ENCODE measurements around the gene ADGRL1.

The ADGRL1 gene

GRCh38 chr19:14162871-14163297, 43.1 kb downstream of the ADGRL1 start:
- no peak for TF ChIP-seq CTCF (IDR thresholded peaks at IDR 0.05)
- H3K4me2 ChIP-seq (ENCODE audit: low read length) = no peak overlapping the region
- no peak overlapping the region for H3K27ac ChIP-seq
- no peak overlapping the region for H3K4me3 ChIP-seq (ENCODE audit: low read depth, low read length)
- H2AFZ ChIP-seq = no peak overlapping the region
- H3K36me3 ChIP-seq (ENCODE audit: control insufficient read depth, insufficient read depth, low read length) = no peaks in the 10 kb centered on the region
- H3K4me1 ChIP-seq = no peaks in the 10 kb centered on the region
- no peak overlapping the region for H3K9ac ChIP-seq
- H3K27me3 ChIP-seq (ENCODE audit: control insufficient read depth, insufficient read depth, low read length) = no peaks in the 10 kb centered on the region
- no peaks in the 10 kb centered on the region for H3K9me3 ChIP-seq (ENCODE audit: control insufficient read depth, low read length)
- no peaks in the 10 kb centered on the region for H3K79me2 ChIP-seq

DNA sequence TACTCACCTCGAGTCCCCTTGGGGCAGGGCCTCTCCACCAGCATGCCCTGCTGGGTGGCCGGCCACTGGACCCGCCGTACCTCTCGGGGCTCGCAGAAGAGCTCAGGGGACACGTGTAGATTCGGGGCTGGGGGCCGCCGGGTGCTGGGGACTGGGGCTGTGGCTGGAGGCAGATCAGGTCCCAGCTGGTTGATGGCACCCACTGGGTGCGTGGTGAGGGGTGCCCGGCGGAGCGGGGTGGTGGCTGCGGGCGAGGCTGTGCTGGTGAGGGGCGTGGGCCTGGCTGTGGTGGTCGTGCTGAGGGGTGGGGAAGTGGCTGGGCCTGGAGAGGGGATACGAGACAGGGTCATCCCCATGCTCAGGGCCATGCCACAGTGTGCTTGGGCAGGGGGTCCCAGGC, 44.7 kb downstream of the ADGRL1 start:
- no peaks in the 10 kb centered on the region for H3K4me1 ChIP-seq
- no peaks in the 10 kb centered on the region for H3K79me2 ChIP-seq
- TF ChIP-seq CTCF (IDR thresholded peaks at IDR 0.05) = no peak
- no peaks in the 10 kb centered on the region for H3K27me3 ChIP-seq (ENCODE audit: control insufficient read depth, insufficient read depth, low read length)
- no peak overlapping the region for H2AFZ ChIP-seq
- no peak overlapping the region for H3K9ac ChIP-seq
- H3K4me3 ChIP-seq (ENCODE audit: low read depth, low read length) = no peak overlapping the region
- H3K36me3 ChIP-seq (ENCODE audit: control insufficient read depth, insufficient read depth, low read length) = no peaks in the 10 kb centered on the region
- H3K4me2 ChIP-seq (ENCODE audit: low read length) = no peak overlapping the region
- no peak overlapping the region for H3K27ac ChIP-seq
- no peaks in the 10 kb centered on the region for H3K9me3 ChIP-seq (ENCODE audit: control insufficient read depth, low read length)

DNA sequence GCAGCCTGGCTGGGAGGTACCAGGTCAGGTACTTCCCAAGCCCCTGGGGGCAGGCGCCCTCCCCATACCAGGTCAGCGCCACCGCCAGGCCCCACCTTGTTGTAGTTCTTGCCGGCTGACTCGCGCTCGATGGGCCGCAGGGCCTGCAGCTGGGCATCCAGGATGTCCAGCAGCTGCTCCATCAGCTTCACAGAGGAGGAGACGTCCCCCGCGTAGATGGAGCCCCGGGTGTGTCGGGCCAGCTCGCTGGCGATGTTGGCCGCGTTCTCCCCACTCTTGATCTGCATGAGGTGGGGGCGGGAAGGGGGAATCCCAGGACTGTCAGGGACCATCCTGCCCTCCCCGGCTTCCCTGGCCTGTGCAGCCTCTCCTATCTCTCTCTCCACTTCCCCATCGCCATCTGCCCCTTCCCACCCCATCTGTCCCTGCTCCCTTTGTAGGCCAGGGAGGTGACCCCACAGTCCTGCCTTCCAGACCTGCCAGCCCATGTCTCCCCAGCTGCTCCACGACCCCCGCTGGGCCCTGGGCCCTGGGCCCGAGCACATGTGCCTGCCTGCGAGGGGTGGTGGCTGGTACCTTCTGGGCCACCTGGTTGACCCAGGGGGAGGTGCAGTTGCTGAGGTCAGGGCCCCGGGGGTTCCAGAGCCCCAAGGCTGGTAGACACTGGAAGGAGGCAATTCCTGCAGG, 45.8 kb downstream of the ADGRL1 start:
- no peak for TF ChIP-seq CTCF (IDR thresholded peaks at IDR 0.05)
- Histone ChIP-seq H3K9ac (no peak overlapping the region), H3K27me3 (ENCODE audit: control insufficient read depth, insufficient read depth, low read length) (no peaks in the 10 kb centered on the region), H3K4me3 (ENCODE audit: low read depth, low read length) (no peak overlapping the region), H3K9me3 (ENCODE audit: control insufficient read depth, low read length) (no peaks in the 10 kb centered on the region), H2AFZ (no peak overlapping the region), H3K4me2 (ENCODE audit: low read length) (no peak overlapping the region), H3K79me2 (no peaks in the 10 kb centered on the region), H3K27ac (no peak overlapping the region), H3K4me1 (no peaks in the 10 kb centered on the region), H3K36me3 (ENCODE audit: control insufficient read depth, insufficient read depth, low read length) (no peaks in the 10 kb centered on the region)

GRCh38 chr19:14159059-14159458, 46.9 kb downstream of the ADGRL1 start:
- Histone ChIP-seq H3K4me3 (ENCODE audit: low read depth, low read length) (no peak overlapping the region), H3K27ac (no peak overlapping the region), H3K27me3 (ENCODE audit: control insufficient read depth, insufficient read depth, low read length) (no peaks in the 10 kb centered on the region), H3K4me1 (no peaks in the 10 kb centered on the region), H2AFZ (no peak overlapping the region), H3K9ac (no peak overlapping the region), H3K9me3 (ENCODE audit: control insufficient read depth, low read length) (no peaks in the 10 kb centered on the region), H3K36me3 (ENCODE audit: control insufficient read depth, insufficient read depth, low read length) (no peaks in the 10 kb centered on the region), H3K4me2 (ENCODE audit: low read length) (no peak overlapping the region), H3K79me2 (no peaks in the 10 kb centered on the region)
- no peak for TF ChIP-seq CTCF (IDR thresholded peaks at IDR 0.05)

Data from parathyroid adenoma (tissue), 2 donors.